IMR-90 (cell line): Measurements from ENCODE around the gene LRP1B.

Experiments used
- BHLHE40 ChIP-seq: fragments of 150-350 bp; IDR thresholded peaks from 2 replicates; pipeline ENCODE4 v1.6.1; 2016; ENCODE audit warnings: mild to moderate bottlenecking, low read depth, low read length
- CEBPB ChIP-seq: IDR thresholded peaks from 2 replicates; pipeline ENCODE4 v1.6.1; 2012; ENCODE audit warnings: low read depth, low read length, improper control_type of control experiment
- CHD1 ChIP-seq: IDR thresholded peaks from 2 replicates; pipeline ENCODE4 v1.6.1; 2012; ENCODE audit warnings: low read depth, low read length, improper control_type of control experiment
- FOS ChIP-seq: fragments of 150-350 bp; IDR thresholded peaks from 2 replicates; pipeline ENCODE4 v1.6.1; 2016; ENCODE audit warnings: low read depth, low read length
- MAZ ChIP-seq: IDR thresholded peaks from 2 replicates; pipeline ENCODE4 v1.6.1; 2012; ENCODE audit warnings: low read depth, mild to moderate bottlenecking, low read length, improper control_type of control experiment, moderate library complexity, borderline replicate concordance
- MXI1 ChIP-seq: IDR thresholded peaks from 2 replicates; pipeline ENCODE4 v1.6.1; 2012; ENCODE audit warnings: low read depth, mild to moderate bottlenecking, low read length, moderate library complexity, borderline replicate concordance
- POLR2A ChIP-seq: IDR thresholded peaks from 2 replicates; pipeline ENCODE4 v1.6.1; 2012; ENCODE audit warnings: mild to moderate bottlenecking, low read depth, low read length
- RAD21 ChIP-seq: IDR thresholded peaks from 2 replicates; pipeline ENCODE4 v1.6.1; 2012; ENCODE audit warnings: low read length, improper control_type of control experiment
- RCOR1 ChIP-seq: IDR thresholded peaks from 2 replicates; pipeline ENCODE4 v1.6.1; 2012; ENCODE audit warnings: mild to moderate bottlenecking, low read length, improper control_type of control experiment; ENCODE audit not compliant: insufficient replicate concordance
- RFX5 ChIP-seq: IDR thresholded peaks from 2 replicates; pipeline ENCODE4 v1.8.0; 2012; ENCODE audit warnings: low read depth, mild to moderate bottlenecking, low read length, moderate library complexity
- SMC3 ChIP-seq: fragments of 150-350 bp; IDR thresholded peaks from 2 replicates; pipeline ENCODE4 v1.6.1; 2016; ENCODE audit warnings: low read depth, mild to moderate bottlenecking, antibody characterized with exemption, low read length, moderate library complexity
- USF2 ChIP-seq: fragments of 150-350 bp; IDR thresholded peaks from 2 replicates; pipeline ENCODE4 v1.6.1; 2017; ENCODE audit warnings: mild to moderate bottlenecking, antibody characterized with exemption, low read length, low read depth
- TF ChIP-seq, protein P1 (sequence below): conservative IDR thresholded peaks from 2 replicates; pipeline ENCODE4 v1.5.1; 2012; ENCODE audit warnings: mild to moderate bottlenecking, low read depth, low read length, improper control_type of control experiment
- TF ChIP-seq, protein P2 (sequence below): fragments of 150-350 bp; IDR thresholded peaks from 2 replicates; pipeline ENCODE4 v1.6.1; 2016; ENCODE audit warnings: low read depth, mild to moderate bottlenecking, low read length, moderate library complexity, borderline replicate concordance

- TF ChIP-seq POLR2A: no peak
- TF ChIP-seq CEBPB: no peak
- TF ChIP-seq SMC3: no peak
- TF ChIP-seq, protein P1, sequence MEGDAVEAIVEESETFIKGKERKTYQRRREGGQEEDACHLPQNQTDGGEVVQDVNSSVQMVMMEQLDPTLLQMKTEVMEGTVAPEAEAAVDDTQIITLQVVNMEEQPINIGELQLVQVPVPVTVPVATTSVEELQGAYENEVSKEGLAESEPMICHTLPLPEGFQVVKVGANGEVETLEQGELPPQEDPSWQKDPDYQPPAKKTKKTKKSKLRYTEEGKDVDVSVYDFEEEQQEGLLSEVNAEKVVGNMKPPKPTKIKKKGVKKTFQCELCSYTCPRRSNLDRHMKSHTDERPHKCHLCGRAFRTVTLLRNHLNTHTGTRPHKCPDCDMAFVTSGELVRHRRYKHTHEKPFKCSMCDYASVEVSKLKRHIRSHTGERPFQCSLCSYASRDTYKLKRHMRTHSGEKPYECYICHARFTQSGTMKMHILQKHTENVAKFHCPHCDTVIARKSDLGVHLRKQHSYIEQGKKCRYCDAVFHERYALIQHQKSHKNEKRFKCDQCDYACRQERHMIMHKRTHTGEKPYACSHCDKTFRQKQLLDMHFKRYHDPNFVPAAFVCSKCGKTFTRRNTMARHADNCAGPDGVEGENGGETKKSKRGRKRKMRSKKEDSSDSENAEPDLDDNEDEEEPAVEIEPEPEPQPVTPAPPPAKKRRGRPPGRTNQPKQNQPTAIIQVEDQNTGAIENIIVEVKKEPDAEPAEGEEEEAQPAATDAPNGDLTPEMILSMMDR: no peak
- no peak for TF ChIP-seq USF2
- TF ChIP-seq, protein P2, sequence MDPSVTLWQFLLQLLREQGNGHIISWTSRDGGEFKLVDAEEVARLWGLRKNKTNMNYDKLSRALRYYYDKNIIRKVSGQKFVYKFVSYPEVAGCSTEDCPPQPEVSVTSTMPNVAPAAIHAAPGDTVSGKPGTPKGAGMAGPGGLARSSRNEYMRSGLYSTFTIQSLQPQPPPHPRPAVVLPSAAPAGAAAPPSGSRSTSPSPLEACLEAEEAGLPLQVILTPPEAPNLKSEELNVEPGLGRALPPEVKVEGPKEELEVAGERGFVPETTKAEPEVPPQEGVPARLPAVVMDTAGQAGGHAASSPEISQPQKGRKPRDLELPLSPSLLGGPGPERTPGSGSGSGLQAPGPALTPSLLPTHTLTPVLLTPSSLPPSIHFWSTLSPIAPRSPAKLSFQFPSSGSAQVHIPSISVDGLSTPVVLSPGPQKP: no peak
- no peak for TF ChIP-seq RAD21
- TF ChIP-seq BHLHE40: no peak
- no peak for TF ChIP-seq RCOR1
- TF ChIP-seq RFX5: no peak
- no peak for TF ChIP-seq FOS
- no peak for TF ChIP-seq MXI1
- no peak for TF ChIP-seq CHD1
- TF ChIP-seq MAZ: no peak
Observed at GRCh38 chr2:142010477-142011270, 120.1 kb downstream of the LRP1B start.
